ENCODE results near the gene LRRC75A.
"Not testable (repeated sequence)": the region's sequence is repeated elsewhere in the genome, so short reads cannot be mapped to it uniquely, and the experiment has no call there.

The LRRC75A gene

GRCh38 chr17:16395887-16396286 is 96.1 kb downstream of the LRRC75A start:
- DNase-seq, result not testable (repeated sequence)

- not testable (repeated sequence) for DNase-seq
Measured at GRCh38 chr17:16392491-16392890, 99.5 kb downstream of the LRRC75A start.

Data from CD4-positive, alpha-beta T cell treated with Interleukin-10 for 1 hour (primary cell).